Ascending aorta (tissue), 2 donors: ENCODE measurements around the gene ADAM23. TPM values are rescaled to one million over a fixed set of nuclear protein-coding genes. Genes with fewer than 3 reads are reported as not detected.

Experiments
- DNase-seq, 2 donors: peaks; one replicate each; pipeline ENCODE4 v3.0.0-alpha.2; 2019; ENCODE audit warnings: low spot score in 2 of 2
- H3K27ac ChIP-seq, 2 donors: fragments of 200-600 bp; sonication (generic); one replicate each; pipeline ENCODE4 v1.5.1; 2016 to 2017; ENCODE audit warnings: mild to moderate bottlenecking in 1 of 2
- H3K27me3 ChIP-seq: fragments of 200-600 bp; sonication (generic); one replicate; pipeline ENCODE4 v1.5.1; 2017
- H3K36me3 ChIP-seq, 2 donors: fragments of 200-600 bp; sonication (generic); one replicate each; pipeline ENCODE4 v1.5.1; 2016
- H3K4me1 ChIP-seq, 2 donors: fragments of 200-600 bp; sonication (generic); one replicate each; pipeline ENCODE4 v1.5.1; 2016 to 2017; ENCODE audit warnings: mild to moderate bottlenecking in 1 of 2
- H3K4me3 ChIP-seq, 2 donors: fragments of 200-600 bp; sonication (generic); one replicate each; pipeline ENCODE4 v1.5.1; 2016 to 2017; ENCODE audit warnings: mild to moderate bottlenecking in 1 of 2
- H3K9me3 ChIP-seq, 2 donors: fragments of 200-600 bp; sonication (generic); one replicate each; pipeline ENCODE4 v1.5.1; 2016
- CTCF ChIP-seq, 3 experiments: fragments of 200-600 bp in 2 of 3; fragments of 450-650 bp in 1 of 3; sonication (generic) in 2 of 3; IDR thresholded peaks; one replicate each; pipeline ENCODE4 v1.5.1; 2016 to 2019; ENCODE audit warnings: antibody characterized with exemption in 3 of 3, mild to moderate bottlenecking in 1 of 3, moderate library complexity in 1 of 3
- intact Hi-C: fragments of 100-400 bp; cut with DNase I; formaldehyde crosslinking; loops from one replicate; pipeline ENCODE4 v1.15.1; 2023
- total RNA-seq: library from RNA; depleted of rRNA; stranded (reverse); fragments of >200 nt; gene quantifications from one replicate; pipeline ENCODE4 v1.1.0, GENCODE V29; 2016

The ADAM23 gene
- total RNA-seq, 1 donor from 2014 or later, result 2.3 TPM

GRCh38 chr2:206565666-206566065 is 122.3 kb downstream of the ADAM23 start:
- H3K36me3 ChIP-seq, result no peaks in the 10 kb centered on the region
- H3K27ac ChIP-seq, result no peak overlapping the region
- TF ChIP-seq CTCF (IDR thresholded peaks at IDR 0.05), result no peak
- intact Hi-C loops, result no loop called here
- no peak for DNase-seq
- no peaks in the 10 kb centered on the region for H3K4me1 ChIP-seq
- no peaks in the 10 kb centered on the region for H3K9me3 ChIP-seq
- no peaks in the 10 kb centered on the region for H3K27me3 ChIP-seq
- H3K4me3 ChIP-seq, result no peak overlapping the region

- intact Hi-C loops, result no loop called here
- no peaks in the 10 kb centered on the region for H3K27me3 ChIP-seq
- no peaks in the 10 kb centered on the region for H3K4me1 ChIP-seq
- H3K9me3 ChIP-seq, result no peaks in the 10 kb centered on the region
- no peaks in the 10 kb centered on the region for H3K36me3 ChIP-seq
- no peak for TF ChIP-seq CTCF (IDR thresholded peaks at IDR 0.05)
- H3K27ac ChIP-seq, result no peak overlapping the region
- DNase-seq, result no peak
- no peak overlapping the region for H3K4me3 ChIP-seq
Measured at GRCh38 chr2:206569470-206569869, 126.1 kb downstream of the ADAM23 start.

- H3K4me3 ChIP-seq, result no peak overlapping the region
- intact Hi-C loops, result no loop called here
- TF ChIP-seq CTCF (IDR thresholded peaks at IDR 0.05), result no peak
- H3K36me3 ChIP-seq, result no peaks in the 10 kb centered on the region
- H3K9me3 ChIP-seq, result no peaks in the 10 kb centered on the region
- H3K4me1 ChIP-seq, result no peaks in the 10 kb centered on the region
- H3K27me3 ChIP-seq, result no peaks in the 10 kb centered on the region
- H3K27ac ChIP-seq, result no peak overlapping the region
- no peak for DNase-seq
Measured at GRCh38 chr2:206570199-206570598, 126.9 kb downstream of the ADAM23 start.

GRCh38 chr2:206572725-206573124 is 129.4 kb downstream of the ADAM23 start:
- no peaks in the 10 kb centered on the region for H3K27me3 ChIP-seq
- H3K36me3 ChIP-seq, result no peaks in the 10 kb centered on the region
- H3K27ac ChIP-seq, result no peak overlapping the region
- DNase-seq, result no peak
- intact Hi-C loops, result no loop called here
- no peaks in the 10 kb centered on the region for H3K9me3 ChIP-seq
- H3K4me3 ChIP-seq, result no peak overlapping the region
- no peak for TF ChIP-seq CTCF (IDR thresholded peaks at IDR 0.05)
- no peaks in the 10 kb centered on the region for H3K4me1 ChIP-seq

GRCh38 chr2:206573793-206574192 is 130.5 kb downstream of the ADAM23 start:
- no peak overlapping the region for H3K4me3 ChIP-seq
- no peaks in the 10 kb centered on the region for H3K9me3 ChIP-seq
- no peak for TF ChIP-seq CTCF (IDR thresholded peaks at IDR 0.05)
- intact Hi-C loops, result no loop called here
- H3K27ac ChIP-seq, result no peak overlapping the region
- H3K27me3 ChIP-seq, result no peaks in the 10 kb centered on the region
- DNase-seq, result no peak
- no peaks in the 10 kb centered on the region for H3K36me3 ChIP-seq
- no peaks in the 10 kb centered on the region for H3K4me1 ChIP-seq
